Epithelial cell of proximal tubule (primary cell): ENCODE data around the gene CNDP2. TPM values are rescaled to one million over a fixed set of nuclear protein-coding genes. Genes with fewer than 3 reads are reported as not detected.

Source experiments
- DNase-seq: peaks from one replicate; pipeline ENCODE4 v3.0.0-alpha.2; 2011; ENCODE audit warnings: low read depth
- H3K4me3 ChIP-seq: 2 replicates; pipeline ENCODE4 v1.5.1; 2011; ENCODE audit warnings: low read depth, mild to moderate bottlenecking, low read length
- CTCF ChIP-seq: conservative IDR thresholded peaks from 2 replicates; pipeline ENCODE4 v1.5.1; 2012; ENCODE audit warnings: low read depth, mild to moderate bottlenecking, low read length
- total RNA-seq: library from RNA; depleted of rRNA; stranded (reverse); fragments of >200 nt; gene quantifications from 2 replicates; pipeline ENCODE4 v1.2.3, GENCODE V29; 2015

Gene CNDP2
- total RNA-seq, 1 donor from 2014 or later, result 171 TPM

GRCh38 chr18:74453642-74454198 lies 42.4 kb upstream of the CNDP2 start:
- no peak overlapping the region for H3K4me3 ChIP-seq
- TF ChIP-seq CTCF, result no peak
- no peak for DNase-seq

- no peak overlapping the region for H3K4me3 ChIP-seq
- no peak for TF ChIP-seq CTCF
Measured at GRCh38 chr18:74454279-74454751, 41.8 kb upstream of the CNDP2 start.

GRCh38 chr18:74455386-74455785 lies 40.8 kb upstream of the CNDP2 start:
- TF ChIP-seq CTCF, result no peak
- H3K4me3 ChIP-seq, result no peak overlapping the region
- no peak for DNase-seq

More at GRCh38 chr18:74454279-74454751, 41.8 kb upstream of the CNDP2 start:
- no peak for DNase-seq

- no peak for TF ChIP-seq CTCF
- no peak overlapping the region for H3K4me3 ChIP-seq
- no peak for DNase-seq
Measured at GRCh38 chr18:74456017-74456348, 40.2 kb upstream of the CNDP2 start.

GRCh38 chr18:74456349-74457042 lies 39.7 kb upstream of the CNDP2 start:
- peak overlapping the region; percentile 16 for H3K4me3 ChIP-seq
- DNase-seq, result no peak

GRCh38 chr18:74457043-74457724 lies 39.0 kb upstream of the CNDP2 start, which contains the start of gene DIPK1C:
DIPK1C (minus strand) TSS chr18:74457308; CDS start chr18:74457259, 49 bp downstream.
- DNase-seq, result no peak
- TF ChIP-seq CTCF, result no peak
- H3K4me3 ChIP-seq, result peak within 1 kb of the TSS; percentile 16

More at GRCh38 chr18:74456349-74457042, 39.7 kb upstream of the CNDP2 start:
- no peak for TF ChIP-seq CTCF
